T-helper 17 cell (primary cell): Measurements from ENCODE around the gene NLRP10. TPM values are rescaled to one million over a fixed set of nuclear protein-coding genes. Genes with fewer than 3 reads are reported as not detected.

Experiments
- total RNA-seq, 4 donors: library from RNA in 2 of 4; stranded (reverse) in 2 of 4; gene quantifications; one replicate each; pipeline ENCODE4 v1.2.3 and lab custom pipeline; 2022 to 2026

Gene NLRP10
- total RNA-seq, 2 donors from 2014 or later: not detected

Other genes with a start within 250 kb of the NLRP10 start
- not detected for gene OR5P2, start 168.5 kb downstream of the NLRP10 start, total RNA-seq
- not detected for gene OR5P3, start 134.6 kb downstream of the NLRP10 start, total RNA-seq
- gene OR10A6, start 34.2 kb downstream of the NLRP10 start, total RNA-seq: not detected
- not detected for gene OR10A3, start 23.7 kb downstream of the NLRP10 start, total RNA-seq
- 100 to 1,000 TPM; 376 to 391 TPM for gene EIF3F, start 21.9 kb upstream of the NLRP10 start, total RNA-seq
- gene TUB, start 115.8 kb upstream of the NLRP10 start, total RNA-seq: under 1 TPM; 0.37 to 0.72 TPM
- 10 to 100 TPM; 38.8 to 52.9 TPM for gene RIC3, start 203.6 kb upstream of the NLRP10 start, total RNA-seq